Measurements from ENCODE around the gene NSD2.

GRCh38 chr4:1841201-1841886 is 29.8 kb upstream of the NSD2 start:
- TF ChIP-seq POLR2AphosphoS5 (IDR thresholded peaks at IDR 0.05; ENCODE audit: borderline replicate concordance, low read depth, low read length): no peak
- no peak for TF ChIP-seq EZH2 (IDR thresholded peaks at IDR 0.05)
- TF ChIP-seq FOXP2 (optimal IDR thresholded peaks at IDR 0.05; ENCODE audit: control extremely low read depth, extremely low read length, insufficient read depth): no peak
